H1 (cell line): ENCODE data around the gene LCAT. TPM values are rescaled to one million over a fixed set of nuclear protein-coding genes. Genes with fewer than 3 reads are reported as not detected.

Experiments
- CTCF ChIA-PET: fragments of 300-600 bp; sonication (Branson Sonifier 250); formaldehyde crosslinking; loops from one replicate; lab custom pipeline; 2021; ENCODE audit not compliant: partially characterized antibody; lab: Charles Lee
- POLR2A ChIA-PET: fragments of 300-600 bp; sonication (Branson Sonifier 250); formaldehyde crosslinking; loops from one replicate; lab custom pipeline; 2021; ENCODE audit warnings: inconsistent platforms; ENCODE audit not compliant: partially characterized antibody; lab: Charles Lee
- DNase-seq, 2 experiments: peaks; one replicate each; pipeline versions ENCODE4 v3.0.0 to v3.0.0-alpha.2; 2010 to 2022; ENCODE audit warnings: low spot score in 2 of 2, low read depth in 1 of 2, mixed read lengths in 1 of 2
- FAIRE-seq: peaks from 2 replicates; lab custom pipeline; 2011; peaks lifted over from hg19 to GRCh38; lab: Jason Lieb, UNC
- H2AFZ ChIP-seq: 2 replicates; pipeline ENCODE4 v1.8.1; 2012; ENCODE audit warnings: low read length, inconsistent platforms
- H2AK5ac ChIP-seq: 2 replicates; pipeline ENCODE4 v1.6.1; 2013; ENCODE audit warnings: low read depth, low read length
- H2BK120ac ChIP-seq: replicated peaks from 2 replicates; pipeline ENCODE3; 2013; ENCODE audit warnings: low read depth, low read length, inconsistent platforms
- H2BK12ac ChIP-seq: 2 replicates; pipeline ENCODE4 v1.6.1; 2013; ENCODE audit warnings: low read depth, low read length
- H2BK15ac ChIP-seq: 2 replicates; pipeline ENCODE4 v1.6.1; 2013; ENCODE audit warnings: low read length
- H2BK20ac ChIP-seq: 2 replicates; pipeline ENCODE4 v1.6.1; 2013; ENCODE audit warnings: low read length
- H2BK5ac ChIP-seq: 2 replicates; pipeline ENCODE4 v1.6.1; 2013; ENCODE audit warnings: low read depth, low read length
- H3K14ac ChIP-seq: 2 replicates; pipeline ENCODE4 v1.6.1; 2013; ENCODE audit warnings: inconsistent platforms; ENCODE audit not compliant: insufficient read length
- H3K18ac ChIP-seq: 2 replicates; pipeline ENCODE4 v1.6.1; 2013; ENCODE audit warnings: low read length; ENCODE audit errors: extremely low read depth
- H3K23ac ChIP-seq: 2 replicates; pipeline ENCODE4 v1.6.1; 2013; ENCODE audit warnings: inconsistent platforms; ENCODE audit not compliant: insufficient read length
- H3K23me2 ChIP-seq: 2 replicates; pipeline ENCODE4 v1.6.1; 2013; ENCODE audit warnings: low read depth, low read length
- H3K27ac ChIP-seq: 2 replicates; pipeline ENCODE4 v1.6.1; 2011; ENCODE audit warnings: low read depth, low read length, inconsistent platforms
- H3K27me3 ChIP-seq, 4 experiments: replicated peaks in 1 of 4; 1 replicate in 1 of 4; 2 replicates in 3 of 4; pipeline versions ENCODE4 v1.6.1 to v1.8.1; 2011 to 2013; ENCODE audit warnings: low read length in 3 of 4, mild to moderate bottlenecking in 3 of 4, inconsistent platforms in 2 of 4, mixed read lengths in 2 of 4, moderate library complexity in 1 of 4; ENCODE audit not compliant: control insufficient read depth in 3 of 4, insufficient read depth in 3 of 4; ENCODE audit errors: extremely low read depth in 1 of 4
- H3K36me3 ChIP-seq, 4 experiments: 2 replicates each; pipeline versions ENCODE4 v1.6.1 to v1.8.1; 2011 to 2013; ENCODE audit warnings: mild to moderate bottlenecking in 4 of 4, low read length in 3 of 4, moderate library complexity in 2 of 4, control low read depth in 1 of 4, inconsistent platforms in 1 of 4; ENCODE audit not compliant: insufficient read depth in 4 of 4, control insufficient read depth in 2 of 4
- H3K4ac ChIP-seq: replicated peaks from 2 replicates; pipeline ENCODE3; 2013; ENCODE audit warnings: low read length, low read depth, mixed read lengths, inconsistent platforms; ENCODE audit not compliant: insufficient read length
- H3K4me1 ChIP-seq, 4 experiments: replicated peaks in 1 of 4; 1 replicate in 1 of 4; 2 replicates in 3 of 4; pipeline versions ENCODE4 v1.6.1 to v1.8.1; 2011 to 2013; ENCODE audit warnings: low read length in 3 of 4, inconsistent platforms in 2 of 4, mixed read lengths in 1 of 4; ENCODE audit not compliant: insufficient read depth in 4 of 4, control insufficient read depth in 3 of 4
- H3K4me2 ChIP-seq, 2 experiments: 2 replicates each; pipeline versions ENCODE4 v1.6.1 to v1.8.1; 2011 to 2013; ENCODE audit warnings: low read depth in 2 of 2, low read length in 2 of 2, control low read depth in 1 of 2, inconsistent platforms in 1 of 2, mild to moderate bottlenecking in 1 of 2; ENCODE audit not compliant: insufficient read depth in 1 of 2
- H3K4me3 ChIP-seq, 4 experiments: fragments of 200-600, 300-600 bp in 1 of 4; sonication (generic), shearing (Covaris generic), sonication (Bioruptor Twin) in 1 of 4; 2 replicates each; pipeline versions ENCODE4 v1.5.1 to v1.8.1; 2011 to 2016; ENCODE audit warnings: low read length in 4 of 4, low read depth in 3 of 4, control low read depth in 2 of 4, inconsistent platforms in 2 of 4, mild to moderate bottlenecking in 2 of 4, mixed read lengths in 1 of 4, moderate library complexity in 1 of 4; ENCODE audit not compliant: insufficient read depth in 2 of 4; ENCODE audit errors: extremely low read depth in 1 of 4
- H3K56ac ChIP-seq: replicated peaks from 2 replicates; pipeline ENCODE3; 2013; ENCODE audit warnings: low read depth, mild to moderate bottlenecking, mixed read lengths, low read length, inconsistent platforms; ENCODE audit not compliant: insufficient read length
- H3K79me1 ChIP-seq: 2 replicates; pipeline ENCODE4 v1.6.1; 2013; ENCODE audit warnings: low read depth, low read length, control low read depth
- H3K79me2 ChIP-seq, 2 experiments: 2 replicates each; pipeline versions ENCODE4 v1.6.1 to v1.8.1; 2012 to 2013; ENCODE audit warnings: low read length in 2 of 2, mild to moderate bottlenecking in 2 of 2, inconsistent platforms in 1 of 2; ENCODE audit not compliant: insufficient read depth in 2 of 2, control insufficient read depth in 1 of 2
- H3K9ac ChIP-seq, 4 experiments: replicated peaks in 1 of 4; 1 replicate in 1 of 4; 2 replicates in 3 of 4; pipeline versions ENCODE4 v1.6.1 to v1.8.1; 2011 to 2013; ENCODE audit warnings: low read depth in 3 of 4, low read length in 3 of 4, control low read depth in 2 of 4, mild to moderate bottlenecking in 2 of 4, moderate library complexity in 2 of 4, inconsistent platforms in 1 of 4; ENCODE audit errors: extremely low read depth in 1 of 4
- H3K9me3 ChIP-seq, 2 experiments: 2 replicates each; pipeline versions ENCODE4 v1.6.1 to v1.8.1; 2012 to 2013; ENCODE audit warnings: mild to moderate bottlenecking in 2 of 2, moderate library complexity in 2 of 2, control low read depth in 1 of 2, inconsistent platforms in 1 of 2, low read depth in 1 of 2, low read length in 1 of 2, mixed read lengths in 1 of 2; ENCODE audit not compliant: insufficient read depth in 2 of 2
- H4K20me1 ChIP-seq, 2 experiments: replicated peaks in 1 of 2; 2 replicates each; pipeline versions ENCODE3 to v1.8.1; 2011 to 2013; ENCODE audit warnings: inconsistent platforms in 2 of 2, low read length in 2 of 2, mild to moderate bottlenecking in 1 of 2; ENCODE audit not compliant: insufficient read depth in 2 of 2, control insufficient read depth in 1 of 2
- H4K5ac ChIP-seq: 2 replicates; pipeline ENCODE4 v1.6.1; 2013; ENCODE audit warnings: low read length, low read depth, mixed read lengths, inconsistent platforms; ENCODE audit not compliant: insufficient read length
- H4K8ac ChIP-seq: 2 replicates; pipeline ENCODE4 v1.8.0; 2013; ENCODE audit warnings: mild to moderate bottlenecking, moderate library complexity, low read length, inconsistent platforms; ENCODE audit not compliant: insufficient read depth; ENCODE audit errors: extremely low read depth
- H4K91ac ChIP-seq: replicated peaks from 2 replicates; pipeline ENCODE3; 2013; ENCODE audit warnings: low read length, mixed read lengths, inconsistent platforms; ENCODE audit not compliant: insufficient read length
- CBX8 ChIP-seq: fragments of 300-800, 300-1000 bp; sonication (generic); IDR thresholded peaks from 2 replicates; pipeline ENCODE4 v1.7.1; 2016; ENCODE audit warnings: low read depth, low read length, borderline replicate concordance
- CTBP2 ChIP-seq: IDR thresholded peaks from 2 replicates; pipeline ENCODE4 v1.7.0; 2011; ENCODE audit warnings: borderline replicate concordance, mild to moderate bottlenecking, moderate library complexity, mixed read lengths, low read length; ENCODE audit not compliant: insufficient read depth, insufficient read length
- EP300 ChIP-seq, 2 experiments: IDR thresholded peaks; 1 replicate in 1 of 2; 2 replicates in 1 of 2; pipeline ENCODE4 v1.6.1; 2011 to 2012; ENCODE audit warnings: low read depth in 2 of 2, low read length in 2 of 2, mild to moderate bottlenecking in 2 of 2, borderline replicate concordance in 1 of 2, inconsistent platforms in 1 of 2, moderate library complexity in 1 of 2
- RAD21 ChIP-seq, 2 experiments: IDR thresholded peaks in 1 of 2; conservative IDR thresholded peaks in 1 of 2; 2 replicates each; pipeline ENCODE4 v1.6.1; 2011; ENCODE audit warnings: low read depth in 2 of 2, low read length in 2 of 2, improper control_type of control experiment in 1 of 2, inconsistent platforms in 1 of 2, mild to moderate bottlenecking in 1 of 2, moderate library complexity in 1 of 2
- RBBP5 ChIP-seq: IDR thresholded peaks from 2 replicates; pipeline ENCODE4 v1.7.1; 2012; ENCODE audit warnings: low read depth, mild to moderate bottlenecking, inconsistent platforms, low read length, moderate library complexity, borderline replicate concordance
- RNF2 ChIP-seq: fragments of 200-900, 300-1000 bp; sonication (generic); IDR thresholded peaks from 2 replicates; pipeline ENCODE4 v1.7.1; 2016; ENCODE audit warnings: borderline replicate concordance, low read depth, mild to moderate bottlenecking, antibody characterized with exemption, low read length; ENCODE audit not compliant: poor library complexity, severe bottlenecking; ENCODE audit errors: missing control alignments
- RXRA ChIP-seq: IDR thresholded peaks from 2 replicates; pipeline ENCODE4 v1.6.1; 2011; ENCODE audit warnings: low read depth, mild to moderate bottlenecking, low read length, moderate library complexity; ENCODE audit not compliant: insufficient read depth
- SP4 ChIP-seq: IDR thresholded peaks from 2 replicates; pipeline ENCODE4 v1.6.1; 2012; ENCODE audit warnings: low read length, inconsistent platforms
- SUZ12 ChIP-seq: fragments of 200-600 bp; sonication (generic); IDR thresholded peaks from 2 replicates; pipeline ENCODE4 v1.6.1; 2012; ENCODE audit warnings: mild to moderate bottlenecking, inconsistent platforms, low read length, moderate library complexity, mixed read lengths
- WGBS, 2 experiments: shearing (Covaris generic) in 1 of 2; methylation state at CpG; one replicate each; pipeline versions ENCODE4 v1.1.6 to v1.1.7; 2013 to 2015; ENCODE audit warnings: low lambda C conversion rate in 2 of 2, mixed read lengths in 2 of 2, inconsistent platforms in 1 of 2, low coverage in 1 of 2, missing lambda C conversion rate in 1 of 2; ENCODE audit not compliant: insufficient replicate concordance in 2 of 2, insufficient coverage in 1 of 2, insufficient read length in 1 of 2; ENCODE audit errors: extremely low coverage in 1 of 2, missing lambda C conversion rate in 1 of 2; 5-methylcytosine and 5-hydroxymethylcytosine counted together
- polyA plus RNA-seq, 7 experiments: library from polyadenylated mRNA; depleted of rRNA in 3 of 7; stranded (reverse) in 5 of 7; unstranded in 2 of 7; fragments of >200 nt in 5 of 7; fragments of 200-250 nt in 2 of 7; gene quantifications; 1 replicate in 5 of 7; 2 replicates in 1 of 7; 4 replicates in 1 of 7; pipeline versions ENCODE4 v1.2.1 to v1.2.3, GENCODE V29; 2011 to 2013; ENCODE audit warnings: missing spikeins in 2 of 7, mixed read lengths in 2 of 7
- total RNA-seq: library from RNA; stranded (reverse); fragmentation: NEBNext Ultra II Directional; extraction: Animal tissue kit (Norgen Biotek cat#: 25700); gene quantifications from 2 replicates; pipeline ENCODE4 v1.2.1, GENCODE V29; 2021
- TF ChIP-seq, protein P1 (sequence below): IDR thresholded peaks from 2 replicates; pipeline ENCODE4 v1.6.1; 2012; ENCODE audit warnings: inconsistent platforms

LCAT gene
- total and polyA plus RNA-seq, 2 of the 8 experiments (the other 6 are each of a cell fraction or from before 2014, with no cell fraction given): 9.4 to 19.6 TPM

DNA sequence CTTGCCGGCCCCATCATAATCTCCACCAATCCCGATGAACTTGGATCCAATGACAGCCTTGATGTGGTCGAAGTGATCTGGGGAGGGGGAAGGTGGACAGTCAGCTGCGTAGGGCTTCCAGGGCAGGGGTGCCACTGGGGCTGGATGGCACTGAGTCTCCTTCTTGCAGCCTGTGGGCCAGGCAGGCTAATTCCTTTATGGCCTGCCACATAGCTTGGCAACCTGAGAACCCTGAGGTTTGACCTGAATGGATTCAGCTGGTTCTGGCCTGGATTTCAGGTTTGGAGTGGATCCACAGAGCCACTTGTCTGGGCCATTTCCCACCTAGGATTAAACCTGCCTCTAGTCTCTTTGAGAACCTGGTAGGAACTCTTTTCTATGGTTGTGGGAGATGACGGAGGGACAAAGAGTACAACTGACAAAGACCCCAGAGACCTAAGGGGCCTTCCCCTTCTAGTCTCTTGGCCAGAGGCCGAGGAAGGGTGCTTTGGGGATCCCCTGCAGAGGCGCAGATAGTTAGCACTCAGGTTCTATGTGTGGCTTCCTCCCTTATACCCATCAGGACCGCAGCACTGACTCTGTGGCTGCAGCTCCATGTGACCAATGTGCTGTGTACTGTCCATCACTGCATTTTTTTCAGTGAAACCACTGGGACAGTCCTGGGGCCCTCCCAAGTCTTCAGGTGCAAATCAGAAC lies 45.5 kb upstream of the LCAT start:
- no peak overlapping the region for H2BK120ac ChIP-seq
- H4K5ac ChIP-seq: no peak overlapping the region
- no peak overlapping the region for H3K9ac ChIP-seq
- no peak for DNase-seq
- no peak overlapping the region for H3K56ac ChIP-seq
- CTCF ChIA-PET: interaction anchor here (0.6 to 4.1 kb wide), 5 partner anchors 8 to 54 kb away, joined by 3 to 23 read pairs (median 3); partner anchors contain the start of gene DPEP2
- H2BK20ac ChIP-seq: no peak overlapping the region
- no peak overlapping the region for H3K14ac ChIP-seq
- H3K18ac ChIP-seq: no peak overlapping the region
- WGBS, 2 experiments: 94% methylated on average over 7 of the region's 8 CpGs; no CpG with 5 or more reads in 1 of the 2 experiments
- H3K4me2 ChIP-seq: no peak overlapping the region
- no peaks in the 10 kb centered on the region for H4K20me1 ChIP-seq
- H3K27me3 ChIP-seq: peaks cover 0 to 12% (median 8%) of the 10 kb centered on the region in 4 experiments; a peak in 5 of 7 replicates
- no peak overlapping the region for H2BK15ac ChIP-seq
- POLR2A ChIA-PET: interaction anchor here (0.6 to 5.1 kb wide), 2 partner anchors 33 to 94 kb away, joined by 3 to 26 read pairs; partner anchors contain the start of genes DDX28 and DUS2
- H3K79me2 ChIP-seq: no peaks in the 10 kb centered on the region
- no peak for FAIRE-seq
- no peaks in the 10 kb centered on the region for H3K36me3 ChIP-seq
- no peaks in the 10 kb centered on the region for H3K9me3 ChIP-seq
- no peak overlapping the region for H4K91ac ChIP-seq
- no peak overlapping the region for H3K23ac ChIP-seq
- 0 out of 2 replicates have a peak overlapping the region, but pooled peaks have one; percentile 27 for H2BK12ac ChIP-seq
- H3K79me1 ChIP-seq: no peaks in the 10 kb centered on the region; the same call in 1 of the 2 replicates
- H3K4ac ChIP-seq: no peak overlapping the region
- H2BK5ac ChIP-seq: no peak overlapping the region
- H3K23me2 ChIP-seq: no peaks in the 10 kb centered on the region; the same call in 1 of the 2 replicates
- no peak overlapping the region for H2AFZ ChIP-seq
- no peaks in the 10 kb centered on the region; a peak in 3 of 7 replicates for H3K4me1 ChIP-seq
- no peak overlapping the region for H2AK5ac ChIP-seq
- peak overlapping the region; percentile 77; the same call in 1 of the 2 replicates for H4K8ac ChIP-seq
- H3K27ac ChIP-seq: no peak overlapping the region
- H3K4me3 ChIP-seq: no peak overlapping the region
- no peak for TF ChIP-seq EP300 (IDR thresholded peaks at IDR 0.05; ENCODE audit: borderline replicate concordance in 1 of 2, low read depth in 2 of 2, low read length in 2 of 2)
- TF ChIP-seq CTBP2: no peak
- no peak for TF ChIP-seq RNF2
- no peak for TF ChIP-seq CBX8
- no peak for TF ChIP-seq RXRA
- no peak for TF ChIP-seq RAD21 (IDR thresholded peaks at IDR 0.05 in 1 of 2, conservative IDR thresholded peaks at IDR 0.05 in 1 of 2; ENCODE audit: low read depth in 2 of 2, low read length in 2 of 2)
- TF ChIP-seq SP4: no peak
- TF ChIP-seq, protein P1, sequence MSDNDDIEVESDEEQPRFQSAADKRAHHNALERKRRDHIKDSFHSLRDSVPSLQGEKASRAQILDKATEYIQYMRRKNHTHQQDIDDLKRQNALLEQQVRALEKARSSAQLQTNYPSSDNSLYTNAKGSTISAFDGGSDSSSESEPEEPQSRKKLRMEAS: no peak
- no peak for TF ChIP-seq RBBP5
- no peak for TF ChIP-seq SUZ12
